ENCODE measurements around the gene KRT83.

GRCh38 chr12:52270541-52271070 is 50.6 kb downstream of the KRT83 start:
- TF ChIP-seq, protein P1, sequence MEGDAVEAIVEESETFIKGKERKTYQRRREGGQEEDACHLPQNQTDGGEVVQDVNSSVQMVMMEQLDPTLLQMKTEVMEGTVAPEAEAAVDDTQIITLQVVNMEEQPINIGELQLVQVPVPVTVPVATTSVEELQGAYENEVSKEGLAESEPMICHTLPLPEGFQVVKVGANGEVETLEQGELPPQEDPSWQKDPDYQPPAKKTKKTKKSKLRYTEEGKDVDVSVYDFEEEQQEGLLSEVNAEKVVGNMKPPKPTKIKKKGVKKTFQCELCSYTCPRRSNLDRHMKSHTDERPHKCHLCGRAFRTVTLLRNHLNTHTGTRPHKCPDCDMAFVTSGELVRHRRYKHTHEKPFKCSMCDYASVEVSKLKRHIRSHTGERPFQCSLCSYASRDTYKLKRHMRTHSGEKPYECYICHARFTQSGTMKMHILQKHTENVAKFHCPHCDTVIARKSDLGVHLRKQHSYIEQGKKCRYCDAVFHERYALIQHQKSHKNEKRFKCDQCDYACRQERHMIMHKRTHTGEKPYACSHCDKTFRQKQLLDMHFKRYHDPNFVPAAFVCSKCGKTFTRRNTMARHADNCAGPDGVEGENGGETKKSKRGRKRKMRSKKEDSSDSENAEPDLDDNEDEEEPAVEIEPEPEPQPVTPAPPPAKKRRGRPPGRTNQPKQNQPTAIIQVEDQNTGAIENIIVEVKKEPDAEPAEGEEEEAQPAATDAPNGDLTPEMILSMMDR (IDR thresholded peaks at IDR 0.05), result no peak
- TF ChIP-seq POLR2A (IDR thresholded peaks at IDR 0.05), result no peak
